Measurements from ENCODE around the gene PKP1. TPM values are rescaled to one million over a fixed set of nuclear protein-coding genes. Genes with fewer than 3 reads are reported as not detected.

Gene PKP1
- total RNA-seq, 1 donor from 2014 or later, result 409 TPM

GRCh38 chr1:201270616-201271390 is 12.5 kb upstream of the PKP1 start:
- H3K27ac ChIP-seq, result no peak overlapping the region
- H3K27me3 ChIP-seq, result no peaks in the 10 kb centered on the region
- no peaks in the 10 kb centered on the region for H3K36me3 ChIP-seq
- peaks cover 13% of the 10 kb centered on the region for H3K4me1 ChIP-seq
- no peak for DNase-seq (ENCODE audit: extremely low spot score in 2 of 2)
- TF ChIP-seq POLR2A (IDR thresholded peaks at IDR 0.05), result no peak
- intact Hi-C loops (cut with DNase I), result no loop called here
- no peak overlapping the region for H3K4me3 ChIP-seq
- no peaks in the 10 kb centered on the region for H3K9me3 ChIP-seq

- DNase-seq (ENCODE audit: extremely low spot score in 2 of 2), result no peak
- intact Hi-C loops (cut with DNase I), result no loop called here
- peaks cover 20% of the 10 kb centered on the region for H3K4me1 ChIP-seq
Measured at GRCh38 chr1:201272799-201273198, 10.5 kb upstream of the PKP1 start.

DNA sequence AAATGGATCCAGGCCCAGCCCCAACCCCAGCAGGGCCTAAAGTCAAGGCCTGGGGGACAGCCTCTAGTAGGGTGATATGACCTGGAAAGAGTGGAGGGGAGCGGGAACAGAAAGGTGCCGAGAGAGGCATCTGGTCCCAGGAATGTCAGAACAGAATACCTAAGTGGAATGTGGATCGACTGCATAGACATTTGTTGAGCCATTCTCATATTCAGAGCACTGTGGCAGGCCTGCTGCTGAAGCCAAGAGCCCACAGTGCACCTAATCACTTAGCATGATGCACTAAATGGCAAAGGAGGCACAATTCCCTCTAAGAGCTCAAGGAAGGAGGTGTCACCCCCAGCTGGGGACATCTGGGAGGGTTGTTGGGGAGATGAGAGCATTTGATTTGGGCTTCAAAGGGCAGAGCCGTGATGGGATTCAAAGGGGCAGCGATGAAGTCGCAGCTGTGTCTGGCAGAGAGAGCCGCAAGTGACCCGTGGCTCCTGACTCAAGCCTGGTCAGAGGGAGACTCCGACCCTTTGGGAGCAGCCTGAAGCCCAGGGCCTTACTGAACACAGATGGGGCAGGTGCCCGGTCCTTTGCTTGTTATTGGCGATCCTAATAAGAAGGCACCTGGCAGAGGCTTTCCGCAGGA is 8.6 kb upstream of the PKP1 start:
- TF ChIP-seq POLR2A (IDR thresholded peaks at IDR 0.05) (no peak), CTCF (IDR thresholded peaks at IDR 0.05) (no peak), POLR2AphosphoS5 (IDR thresholded peaks at IDR 0.05; ENCODE audit: insufficient read depth in 1 of 2, low read depth in 1 of 2) (no peak)
- no peak overlapping the region for H3K4me3 ChIP-seq
- intact Hi-C loops (cut with DNase I), result no loop called here
- no peaks in the 10 kb centered on the region for H3K36me3 ChIP-seq
- no peak for DNase-seq (ENCODE audit: extremely low spot score in 2 of 2)
- H3K27ac ChIP-seq, result peak overlapping the region; percentile 47
- H3K9me3 ChIP-seq, result no peaks in the 10 kb centered on the region
- H3K4me1 ChIP-seq, result peaks cover 18% of the 10 kb centered on the region
- H3K27me3 ChIP-seq, result no peaks in the 10 kb centered on the region

More at GRCh38 chr1:201272799-201273198, 10.5 kb upstream of the PKP1 start:
- Histone ChIP-seq H3K36me3 (no peaks in the 10 kb centered on the region), H3K4me3 (no peak overlapping the region), H3K27me3 (no peaks in the 10 kb centered on the region), H3K9me3 (no peaks in the 10 kb centered on the region), H3K27ac (no peak overlapping the region)
- TF ChIP-seq POLR2A (IDR thresholded peaks at IDR 0.05) (no peak), POLR2AphosphoS5 (IDR thresholded peaks at IDR 0.05; ENCODE audit: insufficient read depth in 1 of 2, low read depth in 1 of 2) (no peak), CTCF (IDR thresholded peaks at IDR 0.05) (no peak)

DNA sequence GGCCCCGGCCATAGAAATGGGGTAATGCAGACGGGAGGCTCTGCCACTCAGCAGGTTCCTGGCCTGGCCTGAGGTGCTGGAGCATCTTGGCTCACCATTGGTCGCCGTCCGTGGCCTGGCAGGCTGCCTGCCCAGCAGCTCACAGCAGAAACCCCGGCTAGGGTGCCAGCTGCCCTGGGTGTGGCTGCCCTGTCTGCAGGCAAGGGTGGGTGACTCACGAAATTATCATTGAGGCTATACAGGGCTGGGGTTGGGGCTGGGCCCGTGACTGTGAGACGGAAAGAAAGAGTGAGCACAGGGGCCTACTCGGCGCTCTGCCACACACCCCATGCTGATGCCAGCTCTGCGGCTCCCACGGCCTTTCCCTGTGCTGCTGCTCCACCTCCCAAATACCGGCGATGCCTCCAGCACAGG is 8.0 kb upstream of the PKP1 start:
- intact Hi-C loops (cut with DNase I), result no loop called here
- H3K27me3 ChIP-seq, result no peaks in the 10 kb centered on the region
- no peak for TF ChIP-seq CTCF (IDR thresholded peaks at IDR 0.05)
- peak; percentile 40 to 41 for TF ChIP-seq POLR2AphosphoS5 (IDR thresholded peaks at IDR 0.05; ENCODE audit: insufficient read depth in 1 of 2, low read depth in 1 of 2)
- H3K4me3 ChIP-seq, result no peak overlapping the region
- peak overlapping the region; percentile 55 for H3K27ac ChIP-seq
- no peaks in the 10 kb centered on the region for H3K36me3 ChIP-seq
- DNase-seq (ENCODE audit: extremely low spot score in 2 of 2), result no peak
- H3K9me3 ChIP-seq, result no peaks in the 10 kb centered on the region
- peaks cover 18% of the 10 kb centered on the region for H3K4me1 ChIP-seq

GRCh38 chr1:201276891-201277290 is 6.4 kb upstream of the PKP1 start:
- DNase-seq (ENCODE audit: extremely low spot score in 2 of 2), result no peak
- TF ChIP-seq CTCF (IDR thresholded peaks at IDR 0.05), result no peak
- no peak for TF ChIP-seq POLR2AphosphoS5 (IDR thresholded peaks at IDR 0.05; ENCODE audit: insufficient read depth in 1 of 2, low read depth in 1 of 2)
- TF ChIP-seq POLR2A (IDR thresholded peaks at IDR 0.05), result no peak
- H3K9me3 ChIP-seq, result no peaks in the 10 kb centered on the region
- H3K27me3 ChIP-seq, result no peaks in the 10 kb centered on the region
- intact Hi-C loops (cut with DNase I), result no loop called here
- H3K36me3 ChIP-seq, result no peaks in the 10 kb centered on the region
- peak overlapping the region; percentile 55 for H3K27ac ChIP-seq
- no peak overlapping the region for H3K4me3 ChIP-seq
- H3K4me1 ChIP-seq, result peaks cover 18% of the 10 kb centered on the region
